Measurements from ENCODE around the gene CYGB. TPM values are rescaled to one million over a fixed set of nuclear protein-coding genes. Genes with fewer than 3 reads are reported as not detected.

The CYGB gene
- total and polyA plus RNA-seq, 9 of the 15 experiments (the other 6 are each of a cell fraction or from before 2014, with no cell fraction given): 0.08 to 0.95 (median 0.18) TPM; not detected in 5

GRCh38 chr17:76566613-76566943, 29.1 kb upstream of the CYGB start:
- CTCF ChIA-PET (ENCODE audit: low intra/inter-chr PET ratio): no interaction called here
- no TSS peak for BruUV-seq (replicated peaks)
- Histone ChIP-seq H3K9ac (ENCODE audit: insufficient read depth in 1 of 2, low read depth in 2 of 2, low read length in 2 of 2) (peak overlapping the region in 1 of 2 experiments; percentile 37; a peak in 1 of 4 replicates), H3K79me2 (ENCODE audit: control insufficient read depth, insufficient read depth, low read length) (peaks cover 22% of the 10 kb centered on the region), H3K27ac (ENCODE audit: extremely low read depth, low read depth, low read length) (no peak overlapping the region; the same call in 2 of the 3 replicates), H3K4me1 (replicated peaks in 1 of 2; ENCODE audit: control insufficient read depth in 2 of 2, insufficient read depth in 2 of 2, low read length in 2 of 2) (peaks cover 26 to 44% of the 10 kb centered on the region in 2 experiments), H3K4me2 (ENCODE audit: insufficient read depth, low read length) (no peak overlapping the region), H3K4me3 (no peak overlapping the region), H3K27me3 (ENCODE audit: control insufficient read depth in 2 of 2, insufficient read depth in 2 of 2, low read length in 2 of 2) (no peaks in the 10 kb centered on the region), H3K9me3 (replicated peaks; ENCODE audit: control insufficient read depth, insufficient read depth, low read depth, low read length) (no peaks in the 10 kb centered on the region), H3K9me1 (ENCODE audit: control insufficient read depth, insufficient read depth, low read length) (no peaks in the 10 kb centered on the region), H3K36me3 (ENCODE audit: control insufficient read depth, insufficient read depth, low read length) (peaks cover 42% of the 10 kb centered on the region), H2AFZ (ENCODE audit: low read depth, low read length) (no peak overlapping the region), H4K20me1 (replicated peaks; ENCODE audit: control insufficient read depth, insufficient read depth, low read length) (peaks cover 24% of the 10 kb centered on the region)
- intact Hi-C loops (cut with micrococcal nuclease): no loop called here
- POLR2A ChIA-PET: interaction anchor here (0.8 to 4.1 kb wide), 15 partner anchors 8 to 72 kb away, joined by 3 to 48 read pairs (median 5); partner anchors contain the start of gene ST6GALNAC2
- no peak for FAIRE-seq
- in situ Hi-C loops (cut with MboI): no loop called here
- WGBS (ENCODE audit: insufficient coverage, low coverage, missing lambda C conversion rate): 73% methylated on average over 3 of the region's 3 CpGs
- ATAC-seq: no peak
- DNase-seq (ENCODE audit: extremely low read depth in 1 of 4, low spot score in 3 of 4): no peak
- TF ChIP-seq ZNF277 (CRISPR knock-in tag; IDR thresholded peaks at IDR 0.05; ENCODE audit: borderline replicate concordance) (no peak), ZNF551 (CRISPR knock-in tag; IDR thresholded peaks at IDR 0.05) (no peak), ZNF592 (IDR thresholded peaks at IDR 0.05) (no peak), NR2C1 (IDR thresholded peaks at IDR 0.05) (no peak), NR2C1 (tag; IDR thresholded peaks at IDR 0.05) (no peak), POLR2A (conservative IDR thresholded peaks at IDR 0.05) (peak; percentile 53), ZNF121 (CRISPR knock-in tag; conservative IDR thresholded peaks at IDR 0.05) (no peak), SMAD3 (CRISPR knock-in tag; conservative IDR thresholded peaks at IDR 0.05) (no peak), ZBTB43 (CRISPR knock-in tag; IDR thresholded peaks at IDR 0.05) (no peak), RBM39 (optimal IDR thresholded peaks at IDR 0.05; ENCODE audit: low read depth, low read length) (no peak), UBTF (IDR thresholded peaks at IDR 0.05; ENCODE audit: borderline replicate concordance in 1 of 2, low read depth in 2 of 2, low read length in 2 of 2) (no peak), MITF (IDR thresholded peaks at IDR 0.05) (no peak), ZNF175 (CRISPR knock-in tag; IDR thresholded peaks at IDR 0.05; ENCODE audit: low read depth) (no peak)

All from K562 (cell line).